HCT116 (cell line): Measurements from ENCODE around the gene RAD50. TPM values are rescaled to one million over a fixed set of nuclear protein-coding genes. Genes with fewer than 3 reads are reported as not detected.

Experiments
- ATAC-seq: fragments of 200-7000 bp; cut with Tn5 transposase; 2 replicates; pipeline ENCODE4 v1.9.1; 2020; ENCODE audit warnings: mild to moderate bottlenecking, moderate library complexity
- BruUV-seq: library from RNA; stranded (reverse); fragments of 400-500 nt; replicated peaks from 2 replicates; lab custom pipeline; 2021; lab: Mats Ljungman, UMichigan
- CTCF ChIA-PET: fragments of 300-600 bp; sonication (Branson Sonifier 250); formaldehyde crosslinking; loops from one replicate; lab custom pipeline; 2021; ENCODE audit warnings: antibody characterized with exemption; lab: Charles Lee
- POLR2A ChIA-PET: fragments of 300-600, 350-600 bp; sonication (Branson Sonifier 250); formaldehyde crosslinking; loops from one replicate; lab custom pipeline; 2021; ENCODE audit warnings: antibody characterized with exemption; lab: Charles Lee
- RAD21 ChIA-PET, 2 experiments: fragments of 300-600 bp; sonication (Branson Sonifier 250); formaldehyde crosslinking; loops; one replicate each; lab custom pipeline; 2023; ENCODE audit warnings: low total read pairs in 2 of 2; ENCODE audit not compliant: uncharacterized antibody in 2 of 2, unreplicated experiment in 2 of 2, low non-redundant PET in 1 of 2; lab: Charles Lee
- DNase-seq: peaks from one replicate; pipeline ENCODE4 v3.0.0-alpha.2; 2010; ENCODE audit warnings: low read depth, low spot score
- H2AFZ ChIP-seq: fragments of 200-600 bp; shearing (Covaris generic), sonication (generic); 2 replicates; pipeline ENCODE4 v1.6.1; 2017; ENCODE audit warnings: low read depth, mixed run types, mixed read lengths, antibody characterized with exemption, low read length; ENCODE audit not compliant: poor library complexity, severe bottlenecking
- H3K27ac ChIP-seq: 2 replicates; pipeline ENCODE4 v1.5.1; 2012; ENCODE audit warnings: low read depth, low read length
- H3K27me3 ChIP-seq: fragments of 200-600 bp; sonication (generic); 2 replicates; pipeline ENCODE4 v1.6.1; 2016; ENCODE audit warnings: mixed run types, low read length, mixed read lengths; ENCODE audit not compliant: insufficient read depth
- H3K36me3 ChIP-seq, 2 experiments: fragments of 200-500 bp in 1 of 2; fragments of 200-600 bp in 1 of 2; sonication (Bioruptor generic) in 1 of 2; sonication (generic) in 1 of 2; 2 replicates each; pipeline versions ENCODE4 v1.5.1 to v1.6.1; 2014 to 2016; ENCODE audit warnings: low read length in 2 of 2, inconsistent platforms in 1 of 2, mixed read lengths in 1 of 2, mixed run types in 1 of 2; ENCODE audit not compliant: insufficient read depth in 2 of 2, control insufficient read depth in 1 of 2
- H3K4me1 ChIP-seq, 2 experiments: fragments of 200-600 bp in 1 of 2; sonication (generic) in 1 of 2; 2 replicates each; pipeline versions ENCODE4 v1.5.1 to v1.6.1; 2012 to 2017; ENCODE audit warnings: low read length in 2 of 2, inconsistent platforms in 1 of 2, mild to moderate bottlenecking in 1 of 2, mixed read lengths in 1 of 2, mixed run types in 1 of 2, moderate library complexity in 1 of 2; ENCODE audit not compliant: insufficient read depth in 2 of 2, control insufficient read depth in 1 of 2
- H3K4me2 ChIP-seq: fragments of 200-600 bp; sonication (generic); 2 replicates; pipeline ENCODE4 v1.6.1; 2017; ENCODE audit warnings: mixed run types, low read length, mixed read lengths
- H3K4me3 ChIP-seq, 2 experiments: fragments of 200-600 bp in 1 of 2; sonication (generic) in 1 of 2; replicated peaks in 1 of 2; 2 replicates each; pipeline ENCODE4 v1.5.1; 2011 to 2016; ENCODE audit warnings: low read length in 2 of 2, control low read depth in 1 of 2, low read depth in 1 of 2, mild to moderate bottlenecking in 1 of 2, mixed read lengths in 1 of 2, mixed run types in 1 of 2
- H3K79me2 ChIP-seq: fragments of 200-600 bp; sonication (generic); 2 replicates; pipeline ENCODE4 v1.6.1; 2017; ENCODE audit warnings: mild to moderate bottlenecking, mixed run types, low read length, moderate library complexity, mixed read lengths; ENCODE audit not compliant: insufficient read depth
- H3K9ac ChIP-seq: fragments of 200-600 bp; sonication (generic); 2 replicates; pipeline ENCODE4 v1.6.1; 2016; ENCODE audit warnings: low read length, mixed read lengths
- H3K9me2 ChIP-seq: fragments of 200-600 bp; sonication (generic), shearing (Covaris generic); 2 replicates; pipeline ENCODE4 v1.6.1; 2017; ENCODE audit warnings: mixed run types, mild to moderate bottlenecking, moderate library complexity; ENCODE audit not compliant: insufficient read depth
- H3K9me3 ChIP-seq, 2 experiments: fragments of 200-500 bp in 1 of 2; fragments of 200-600 bp in 1 of 2; sonication (Bioruptor generic) in 1 of 2; sonication (generic) in 1 of 2; 2 replicates each; pipeline ENCODE4 v1.6.1; 2014 to 2017; ENCODE audit warnings: low read length in 2 of 2, mixed read lengths in 2 of 2, inconsistent platforms in 1 of 2, low read depth in 1 of 2, mild to moderate bottlenecking in 1 of 2, mixed run types in 1 of 2, moderate library complexity in 1 of 2; ENCODE audit not compliant: control insufficient read depth in 1 of 2, insufficient read depth in 1 of 2
- H4K20me1 ChIP-seq: fragments of 200-600 bp; sonication (generic), shearing (Covaris generic); 2 replicates; pipeline ENCODE4 v1.6.1; 2017; ENCODE audit warnings: mixed run types, mild to moderate bottlenecking, moderate library complexity; ENCODE audit not compliant: insufficient read depth
- CBX3 ChIP-seq: IDR thresholded peaks from 2 replicates; pipeline ENCODE4 v1.6.1; 2012; ENCODE audit warnings: low read depth
- EGR1 ChIP-seq: IDR thresholded peaks from 2 replicates; pipeline ENCODE4 v1.6.1; 2012; ENCODE audit warnings: low read depth
- FOSL1 ChIP-seq: IDR thresholded peaks from 2 replicates; pipeline ENCODE4 v1.6.1; 2012; ENCODE audit warnings: low read depth
- POLR2A ChIP-seq: IDR thresholded peaks from 2 replicates; pipeline ENCODE4 v1.7.0; 2011; ENCODE audit warnings: borderline replicate concordance; ENCODE audit not compliant: insufficient read depth, insufficient read length; ENCODE audit errors: extremely low read depth
- POLR2AphosphoS5 ChIP-seq: IDR thresholded peaks from 2 replicates; pipeline ENCODE4 v1.6.1; 2011; ENCODE audit warnings: mild to moderate bottlenecking, low read depth, low read length, moderate library complexity
- SP1 ChIP-seq: IDR thresholded peaks from 2 replicates; pipeline ENCODE4 v1.6.1; 2012; ENCODE audit warnings: low read depth
- SRF ChIP-seq: IDR thresholded peaks from 2 replicates; pipeline ENCODE4 v1.6.1; 2012; ENCODE audit warnings: low read depth
- TCF7L2 ChIP-seq: IDR thresholded peaks from 2 replicates; pipeline ENCODE4 v1.7.0; 2011; ENCODE audit warnings: borderline replicate concordance, inconsistent platforms; ENCODE audit not compliant: insufficient read depth, insufficient read length; ENCODE audit errors: extremely low read depth
- YY1 ChIP-seq: IDR thresholded peaks from 2 replicates; pipeline ENCODE4 v1.6.1; 2011; ENCODE audit warnings: low read length, low read depth, moderate library complexity, mild to moderate bottlenecking; ENCODE audit not compliant: insufficient replicate concordance; ENCODE audit errors: extremely low read depth
- intact Hi-C: fragments of 100-400 bp; cut with micrococcal nuclease; formaldehyde crosslinking; loops from 2 replicates; pipeline ENCODE4 v1.10.0; 2022
- total RNA-seq: library from RNA; stranded (reverse); gene quantifications from one replicate; pipeline ENCODE4 v1.2.1, GENCODE V29; 2021; ENCODE audit not compliant: unreplicated experiment
- TF ChIP-seq, protein P1 (sequence below): IDR thresholded peaks from 2 replicates; pipeline ENCODE4 v1.6.1; 2012
- TF ChIP-seq, protein P2 (sequence below): IDR thresholded peaks from 2 replicates; pipeline ENCODE4 v1.6.1; 2011; ENCODE audit warnings: mild to moderate bottlenecking, low read length, moderate library complexity; ENCODE audit not compliant: insufficient replicate concordance; ENCODE audit errors: extremely low read depth

The RAD50 gene
- total RNA-seq, 1 experiment from 2014 or later = 43.6 TPM

DNA sequence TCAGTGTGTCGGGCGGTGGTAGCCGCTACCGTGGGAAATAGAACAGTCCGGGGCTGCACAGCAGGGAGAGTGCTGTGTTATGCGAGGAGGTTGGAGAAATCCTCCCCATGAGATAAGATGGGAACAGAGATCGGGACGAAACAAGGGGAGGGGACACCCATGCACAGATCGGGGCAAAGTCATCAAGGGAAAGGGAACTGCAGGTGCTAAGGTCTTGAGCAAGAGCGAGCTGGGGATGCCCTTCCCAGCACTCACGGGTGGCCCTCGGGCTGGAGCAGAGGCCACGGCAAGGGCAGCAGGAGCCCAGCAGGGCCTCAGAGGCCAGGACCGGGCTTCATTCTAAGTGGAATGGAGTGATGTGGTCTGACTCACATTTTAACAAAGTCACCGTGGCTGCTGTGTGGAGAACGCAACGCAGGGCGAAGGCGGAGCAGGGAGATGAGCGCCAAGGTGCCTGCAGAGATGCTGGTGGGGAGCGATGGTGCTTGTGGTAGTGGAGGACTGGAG is 108.8 kb downstream of the RAD50 start:
- no peaks in the 10 kb centered on the region for H4K20me1 ChIP-seq
- BruUV-seq = no TSS peak
- intact Hi-C loops = no loop called here
- RAD21 ChIA-PET = no interaction called here
- H3K36me3 ChIP-seq = no peaks in the 10 kb centered on the region
- H3K9me2 ChIP-seq = no peaks in the 10 kb centered on the region
- no peaks in the 10 kb centered on the region for H3K9me3 ChIP-seq
- no peaks in the 10 kb centered on the region for H3K27me3 ChIP-seq
- ATAC-seq = no peak
- POLR2A ChIA-PET = no interaction called here
- no peak overlapping the region for H3K4me3 ChIP-seq
- H2AFZ ChIP-seq = no peak overlapping the region
- H3K9ac ChIP-seq = no peak overlapping the region
- no peak overlapping the region for H3K4me2 ChIP-seq
- no peak overlapping the region for H3K27ac ChIP-seq
- TF ChIP-seq YY1 (no peak), POLR2A (no peak), EGR1 (no peak), SRF (no peak), CBX3 (no peak), POLR2AphosphoS5 (no peak), TCF7L2 (no peak), SP1 (no peak), FOSL1 (no peak)
- TF ChIP-seq, protein P1, sequence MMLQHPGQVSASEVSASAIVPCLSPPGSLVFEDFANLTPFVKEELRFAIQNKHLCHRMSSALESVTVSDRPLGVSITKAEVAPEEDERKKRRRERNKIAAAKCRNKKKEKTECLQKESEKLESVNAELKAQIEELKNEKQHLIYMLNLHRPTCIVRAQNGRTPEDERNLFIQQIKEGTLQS = no peak
- TF ChIP-seq, protein P2, sequence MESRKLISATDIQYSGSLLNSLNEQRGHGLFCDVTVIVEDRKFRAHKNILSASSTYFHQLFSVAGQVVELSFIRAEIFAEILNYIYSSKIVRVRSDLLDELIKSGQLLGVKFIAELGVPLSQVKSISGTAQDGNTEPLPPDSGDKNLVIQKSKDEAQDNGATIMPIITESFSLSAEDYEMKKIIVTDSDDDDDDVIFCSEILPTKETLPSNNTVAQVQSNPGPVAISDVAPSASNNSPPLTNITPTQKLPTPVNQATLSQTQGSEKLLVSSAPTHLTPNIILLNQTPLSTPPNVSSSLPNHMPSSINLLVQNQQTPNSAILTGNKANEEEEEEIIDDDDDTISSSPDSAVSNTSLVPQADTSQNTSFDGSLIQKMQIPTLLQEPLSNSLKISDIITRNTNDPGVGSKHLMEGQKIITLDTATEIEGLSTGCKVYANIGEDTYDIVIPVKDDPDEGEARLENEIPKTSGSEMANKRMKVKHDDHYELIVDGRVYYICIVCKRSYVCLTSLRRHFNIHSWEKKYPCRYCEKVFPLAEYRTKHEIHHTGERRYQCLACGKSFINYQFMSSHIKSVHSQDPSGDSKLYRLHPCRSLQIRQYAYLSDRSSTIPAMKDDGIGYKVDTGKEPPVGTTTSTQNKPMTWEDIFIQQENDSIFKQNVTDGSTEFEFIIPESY = no peak
- H3K4me1 ChIP-seq = peaks cover 0 to 13% of the 10 kb centered on the region in 2 experiments; a peak in 1 of 4 replicates
- no peak for DNase-seq
- CTCF ChIA-PET = no interaction called here
- no peaks in the 10 kb centered on the region for H3K79me2 ChIP-seq
